IMR-90 (cell line): ENCODE results near the gene HCK.
"Not testable (repeated sequence)": the region's sequence is repeated elsewhere in the genome, so short reads cannot be mapped to it uniquely, and the experiment has no call there.

Source experiments
- BHLHE40 ChIP-seq: fragments of 150-350 bp; IDR thresholded peaks from 2 replicates; pipeline ENCODE4 v1.6.1; 2016; ENCODE audit warnings: mild to moderate bottlenecking, low read depth, low read length
- CEBPB ChIP-seq: IDR thresholded peaks from 2 replicates; pipeline ENCODE4 v1.6.1; 2012; ENCODE audit warnings: low read depth, low read length, improper control_type of control experiment
- CHD1 ChIP-seq: IDR thresholded peaks from 2 replicates; pipeline ENCODE4 v1.6.1; 2012; ENCODE audit warnings: low read depth, low read length, improper control_type of control experiment
- CTCF ChIP-seq: conservative IDR thresholded peaks from 2 replicates; pipeline ENCODE4 v1.5.1; 2012; ENCODE audit warnings: mild to moderate bottlenecking, low read depth, low read length, improper control_type of control experiment
- FOS ChIP-seq: fragments of 150-350 bp; IDR thresholded peaks from 2 replicates; pipeline ENCODE4 v1.6.1; 2016; ENCODE audit warnings: low read depth, low read length
- MAFK ChIP-seq: IDR thresholded peaks from 2 replicates; pipeline ENCODE4 v1.6.1; 2012; ENCODE audit warnings: low read depth, low read length, improper control_type of control experiment
- MAZ ChIP-seq: IDR thresholded peaks from 2 replicates; pipeline ENCODE4 v1.6.1; 2012; ENCODE audit warnings: low read depth, mild to moderate bottlenecking, low read length, improper control_type of control experiment, moderate library complexity, borderline replicate concordance
- MXI1 ChIP-seq: IDR thresholded peaks from 2 replicates; pipeline ENCODE4 v1.6.1; 2012; ENCODE audit warnings: low read depth, mild to moderate bottlenecking, low read length, moderate library complexity, borderline replicate concordance
- NFE2L2 ChIP-seq: fragments of 150-350 bp; IDR thresholded peaks from 2 replicates; pipeline ENCODE4 v1.6.1; 2016; ENCODE audit warnings: low read depth, mild to moderate bottlenecking, low read length
- POLR2A ChIP-seq: IDR thresholded peaks from 2 replicates; pipeline ENCODE4 v1.6.1; 2012; ENCODE audit warnings: mild to moderate bottlenecking, low read depth, low read length
- RAD21 ChIP-seq: IDR thresholded peaks from 2 replicates; pipeline ENCODE4 v1.6.1; 2012; ENCODE audit warnings: low read length, improper control_type of control experiment
- RFX5 ChIP-seq: IDR thresholded peaks from 2 replicates; pipeline ENCODE4 v1.8.0; 2012; ENCODE audit warnings: low read depth, mild to moderate bottlenecking, low read length, moderate library complexity
- SMC3 ChIP-seq: fragments of 150-350 bp; IDR thresholded peaks from 2 replicates; pipeline ENCODE4 v1.6.1; 2016; ENCODE audit warnings: low read depth, mild to moderate bottlenecking, antibody characterized with exemption, low read length, moderate library complexity
- USF2 ChIP-seq: fragments of 150-350 bp; IDR thresholded peaks from 2 replicates; pipeline ENCODE4 v1.6.1; 2017; ENCODE audit warnings: mild to moderate bottlenecking, antibody characterized with exemption, low read length, low read depth

GRCh38 chr20:32118427-32118826 is 66.4 kb downstream of the HCK start:
- not testable (repeated sequence) for TF ChIP-seq RFX5, MAZ, USF2, BHLHE40, POLR2A, CTCF, MAFK, CHD1, RAD21, CEBPB, FOS, MXI1, SMC3, NFE2L2
